Calu3 (cell line): ENCODE data around the gene ADAMTS17. TPM values are rescaled to one million over a fixed set of nuclear protein-coding genes. Genes with fewer than 3 reads are reported as not detected.

ENCODE experiments used
- BruUV-seq: library from RNA; stranded (reverse); fragments of 400-500 nt; replicated peaks from 2 replicates; lab custom pipeline; 2021; lab: Mats Ljungman, UMichigan
- CTCF ChIA-PET: fragments of 300-600 bp; sonication (Branson Sonifier 250); formaldehyde crosslinking; loops from one replicate; lab custom pipeline; 2022; ENCODE audit warnings: antibody characterized with exemption; lab: Charles Lee
- DNase-seq: peaks from one replicate; pipeline ENCODE4 v3.0.0; 2022
- H3K27ac Mint-ChIP-seq: one replicate; pipeline ENCODE4 v1.8.0; 2022; ENCODE audit warnings: mixed read lengths; ENCODE audit not compliant: unreplicated experiment
- H3K27me3 Mint-ChIP-seq: one replicate; pipeline ENCODE4 v1.8.0; 2022; ENCODE audit warnings: mixed read lengths; ENCODE audit not compliant: unreplicated experiment
- H3K36me3 Mint-ChIP-seq: one replicate; pipeline ENCODE4 v1.8.0; 2022; ENCODE audit warnings: mild to moderate bottlenecking, moderate library complexity, mixed read lengths; ENCODE audit not compliant: insufficient read depth, unreplicated experiment
- H3K4me1 Mint-ChIP-seq: one replicate; pipeline ENCODE4 v1.8.0; 2022; ENCODE audit warnings: mild to moderate bottlenecking, low read depth, mixed read lengths; ENCODE audit not compliant: unreplicated experiment
- H3K4me3 Mint-ChIP-seq: one replicate; pipeline ENCODE4 v1.8.0; 2022; ENCODE audit warnings: mild to moderate bottlenecking, low read depth, moderate library complexity, mixed read lengths; ENCODE audit not compliant: unreplicated experiment
- H3K9me3 Mint-ChIP-seq: one replicate; pipeline ENCODE4 v1.8.0; 2022; ENCODE audit warnings: low read depth, mixed read lengths; ENCODE audit not compliant: unreplicated experiment
- CTCF ChIP-seq: fragments of 200-600 bp; IDR thresholded peaks from one replicate; pipeline ENCODE4 v1.8.0; 2022; ENCODE audit warnings: antibody characterized with exemption; ENCODE audit not compliant: unreplicated experiment
- intact Hi-C: fragments of 100-400 bp; cut with micrococcal nuclease; formaldehyde crosslinking; loops from one replicate; pipeline ENCODE4 v1.10.0; 2022; ENCODE audit not compliant: unreplicated experiment
- total RNA-seq: library from RNA; stranded (reverse); gene quantifications from 2 replicates; pipeline ENCODE4 v1.2.3, GENCODE V29; 2022

The ADAMTS17 gene
- total RNA-seq, 1 experiment from 2014 or later = 3.5 TPM

GRCh38 chr15:100252779-100253417 is 88.9 kb downstream of the ADAMTS17 start:
- no peak overlapping the region for H3K27ac Mint-ChIP-seq
- CTCF ChIA-PET = interaction anchor here (0.6 kb wide), 1 partner anchor 77 kb away, joined by 3 read pairs; no protein-coding TSS in a partner anchor
- H3K27me3 Mint-ChIP-seq = no peaks in the 10 kb centered on the region
- H3K36me3 Mint-ChIP-seq = no peaks in the 10 kb centered on the region
- no peak for DNase-seq
- H3K4me1 Mint-ChIP-seq = no peaks in the 10 kb centered on the region
- TF ChIP-seq CTCF = no peak
- H3K9me3 Mint-ChIP-seq = peaks cover 2% of the 10 kb centered on the region
- H3K4me3 Mint-ChIP-seq = no peak overlapping the region
- no TSS peak for BruUV-seq
- intact Hi-C loops = no loop called here

- no TSS peak for BruUV-seq
- Mint-ChIP-seq H3K9me3 (peaks cover under 1% of the 10 kb centered on the region), H3K27me3 (no peaks in the 10 kb centered on the region), H3K4me1 (no peaks in the 10 kb centered on the region), H3K4me3 (no peak overlapping the region), H3K36me3 (no peaks in the 10 kb centered on the region), H3K27ac (no peak overlapping the region)
- TF ChIP-seq CTCF = no peak
- no peak for DNase-seq
- intact Hi-C loops = no loop called here
- CTCF ChIA-PET = interaction anchor here (0.6 kb wide), 1 partner anchor 76 kb away, joined by 3 read pairs; no protein-coding TSS in a partner anchor
Observed at GRCh38 chr15:100252359-100252758, 89.4 kb downstream of the ADAMTS17 start.

- no peak overlapping the region for H3K27ac Mint-ChIP-seq
- no TSS peak for BruUV-seq
Observed at GRCh38 chr15:100250176-100250800, 91.5 kb downstream of the ADAMTS17 start.

More at GRCh38 chr15:100250176-100250800, 91.5 kb downstream of the ADAMTS17 start:
- DNase-seq = no peak
- Mint-ChIP-seq H3K4me1 (no peaks in the 10 kb centered on the region), H3K27me3 (no peaks in the 10 kb centered on the region), H3K9me3 (peaks cover 5% of the 10 kb centered on the region), H3K4me3 (no peak overlapping the region), H3K36me3 (no peaks in the 10 kb centered on the region)
- CTCF ChIA-PET = no interaction called here
- TF ChIP-seq CTCF = no peak
- intact Hi-C loops = no loop called here
